Activated CD8-positive, alpha-beta memory T cell treated with anti-CD3 and anti-CD28 coated beads for 48 hours (primary cell): Measurements from ENCODE around the gene ANKRD1.

Source experiments
- DNase-seq, 3 experiments: peaks; one replicate each; pipeline ENCODE4 v3.0.0-alpha.2; 2020; ENCODE audit warnings: low read depth in 2 of 3, low spot score in 2 of 3

The ANKRD1 gene

GRCh38 chr10:90935581-90936275, 14.8 kb upstream of the ANKRD1 start:
- DNase-seq: no peak

DNA sequence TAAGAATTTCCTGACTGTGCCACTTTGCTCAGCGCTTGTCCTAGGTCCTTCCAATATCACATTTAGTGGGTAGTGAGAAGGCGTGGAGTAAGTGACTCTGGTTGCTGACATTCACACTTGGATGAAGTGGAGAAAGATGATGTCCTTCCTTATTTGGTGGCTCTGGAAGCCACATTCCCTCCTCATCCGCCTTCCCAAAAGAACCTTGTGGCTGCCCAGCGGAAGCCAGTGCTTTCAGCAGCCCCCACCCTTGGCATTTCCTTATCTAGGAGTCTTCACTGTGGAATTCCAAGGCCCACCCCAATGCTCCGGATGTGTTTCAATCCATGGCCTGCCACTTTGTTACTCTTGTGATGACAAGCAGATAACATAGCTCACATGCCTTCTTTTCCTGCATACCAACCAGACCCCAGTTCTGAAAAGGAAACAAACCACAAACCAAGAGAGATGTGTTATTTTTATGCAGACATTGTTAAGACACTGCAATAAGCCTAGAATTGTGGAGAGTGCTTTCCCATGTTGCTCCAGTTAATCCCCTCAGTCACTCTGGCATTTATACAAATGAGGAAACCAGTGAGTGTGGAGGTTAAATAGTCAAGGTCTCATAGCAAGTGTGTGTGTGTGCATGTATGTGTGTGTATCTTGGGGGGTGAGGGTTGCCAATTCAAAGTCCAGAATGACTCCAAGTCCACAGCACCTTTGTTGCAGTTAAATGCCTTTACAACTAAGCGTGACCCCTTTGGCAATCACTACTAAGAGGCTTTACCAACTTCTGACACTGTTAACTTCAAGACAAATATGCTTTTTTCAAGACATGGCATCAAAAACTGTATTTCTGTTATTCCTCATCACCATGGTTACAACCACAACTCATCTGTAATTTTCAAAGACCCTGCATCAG, 10.3 kb upstream of the ANKRD1 start:
- DNase-seq: no peak

GRCh38 chr10:90930070-90930837, 9.4 kb upstream of the ANKRD1 start:
- no peak for DNase-seq

- no peak for DNase-seq
Measured at GRCh38 chr10:90929179-90929578, 8.3 kb upstream of the ANKRD1 start.

- no peak for DNase-seq
Measured at GRCh38 chr10:90927293-90927692, 6.4 kb upstream of the ANKRD1 start.

- no peak for DNase-seq
Measured at GRCh38 chr10:90925079-90926029, 4.5 kb upstream of the ANKRD1 start.

DNA sequence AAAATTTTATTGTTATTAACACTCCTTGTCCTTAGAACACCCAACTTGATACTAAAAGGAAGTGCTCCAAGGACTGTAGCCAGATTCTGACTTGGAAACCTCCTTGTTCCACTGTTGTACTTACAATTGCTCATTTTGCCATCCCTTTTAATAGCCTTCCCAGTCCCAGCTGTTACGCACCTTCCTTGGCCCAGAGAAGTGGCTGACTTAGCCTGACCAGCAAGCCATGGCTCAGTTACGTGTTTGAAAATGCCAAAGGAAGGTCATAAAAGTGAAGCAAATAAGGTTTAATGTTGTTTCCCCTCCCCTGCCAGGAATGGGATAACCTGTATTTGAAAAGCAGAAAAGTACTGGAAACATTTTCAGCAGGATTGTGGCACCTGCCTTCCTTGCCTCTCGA, 3.7 kb upstream of the ANKRD1 start:
- no peak for DNase-seq

DNA sequence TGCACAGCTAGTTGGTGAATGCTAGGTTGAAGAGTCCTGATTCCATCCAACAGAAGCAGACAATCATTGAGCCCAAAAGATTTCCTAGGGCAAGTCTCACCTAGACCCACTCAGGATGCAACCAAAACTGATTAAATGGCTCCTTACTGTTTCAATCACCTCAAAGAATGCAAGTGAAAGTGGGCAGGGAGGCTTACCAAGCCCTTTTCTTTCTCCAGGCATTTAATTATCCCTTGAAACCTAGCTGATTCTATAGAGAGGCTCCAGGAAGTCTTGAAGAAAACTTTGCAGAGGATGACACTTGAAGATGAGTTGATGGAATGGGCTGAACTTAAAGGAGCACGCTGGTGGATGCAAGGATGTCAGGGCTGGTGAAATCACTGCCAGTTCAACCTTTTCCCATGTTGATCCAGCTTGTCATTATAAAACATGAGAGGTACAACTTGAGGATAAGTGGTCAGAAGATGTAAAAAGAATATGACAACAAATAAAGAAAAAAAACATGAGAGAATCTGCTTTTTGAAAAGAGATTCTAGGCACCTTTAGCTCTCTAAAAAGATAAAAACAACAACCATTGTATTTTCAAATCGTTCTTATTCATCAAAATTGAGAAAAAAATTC, 2.3 kb upstream of the ANKRD1 start:
- DNase-seq: no peak

GRCh38 chr10:90921906-90922305, 1.0 kb upstream of the ANKRD1 start:
- DNase-seq: no peak

GRCh38 chr10:90919683-90920574, 958 bp downstream of the ANKRD1 start:
- no peak for DNase-seq

- no peak for DNase-seq
Measured at GRCh38 chr10:90917968-90918318, 2.9 kb downstream of the ANKRD1 start.

DNA sequence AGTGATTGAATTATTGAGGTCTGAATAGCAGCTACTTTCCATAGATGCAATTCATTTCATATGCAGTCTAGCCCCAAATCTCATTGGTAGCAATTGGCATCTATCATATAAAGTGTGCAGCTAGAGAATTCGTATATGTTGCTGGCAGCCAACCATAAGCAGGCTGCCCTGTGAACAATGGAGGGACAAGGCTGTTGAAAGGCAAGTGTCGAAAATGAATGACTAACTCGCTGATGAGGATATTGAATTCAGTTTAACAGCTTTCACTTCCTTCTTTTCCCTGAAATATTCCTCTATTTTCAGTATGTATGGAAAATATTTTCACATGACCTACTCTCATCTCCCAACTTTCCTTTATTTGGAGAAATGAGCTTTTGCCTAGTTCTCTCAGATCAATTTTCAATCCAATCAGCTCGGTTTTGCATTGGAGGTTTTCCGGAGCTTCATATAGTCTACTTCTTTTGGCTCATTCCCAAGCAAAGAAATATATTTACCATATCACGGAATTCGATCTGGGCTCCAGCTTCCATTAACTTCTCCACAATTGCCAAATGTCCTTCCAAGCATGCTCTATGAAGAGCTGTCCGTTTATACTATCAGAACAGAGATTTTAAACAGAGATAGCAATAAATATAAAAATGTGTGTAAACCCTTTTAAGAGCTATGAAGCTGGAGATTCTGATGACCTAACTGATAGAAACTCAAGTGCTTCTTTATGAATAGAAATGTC, 3.5 kb downstream of the ANKRD1 start:
- no peak for DNase-seq

DNA sequence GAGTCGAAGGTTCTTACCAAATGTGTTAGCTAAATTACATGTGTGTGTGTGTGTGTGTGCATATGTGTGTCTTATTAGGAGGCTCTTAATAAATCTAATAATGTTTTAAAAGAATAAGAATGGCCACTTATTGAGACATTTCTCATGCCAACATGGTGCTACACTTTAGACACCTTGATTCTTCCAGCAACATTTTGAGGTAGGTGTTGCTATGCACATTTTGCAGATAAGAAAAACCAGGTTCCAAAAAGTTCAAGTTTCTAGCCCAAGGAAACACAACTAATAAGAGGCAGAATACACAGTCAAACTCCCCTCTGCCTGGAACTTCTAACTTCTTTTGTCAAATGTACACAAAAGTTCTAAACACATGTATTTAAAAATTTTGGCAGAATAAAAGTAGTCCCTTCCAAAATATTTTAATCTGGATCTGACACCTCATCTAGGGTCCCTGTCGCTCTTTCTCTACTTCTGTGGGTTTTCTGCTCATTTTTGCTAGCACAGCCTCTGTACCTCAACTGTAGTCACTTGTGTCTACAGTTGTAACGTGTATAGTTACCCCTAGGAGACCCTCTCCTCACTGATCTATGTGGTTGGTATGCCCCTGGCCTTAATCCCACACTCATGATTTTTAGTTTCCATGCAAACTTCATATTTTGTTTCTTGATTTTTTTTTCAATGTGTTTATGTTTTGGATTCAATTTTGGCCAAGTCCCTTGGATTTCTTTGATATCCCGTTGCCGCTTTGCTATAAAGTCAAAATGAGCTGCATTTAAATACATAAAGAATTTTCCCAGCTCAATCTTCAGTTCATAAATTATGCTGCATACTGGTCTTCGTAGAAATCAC, 4.3 kb downstream of the ANKRD1 start:
- DNase-seq: no peak

DNA sequence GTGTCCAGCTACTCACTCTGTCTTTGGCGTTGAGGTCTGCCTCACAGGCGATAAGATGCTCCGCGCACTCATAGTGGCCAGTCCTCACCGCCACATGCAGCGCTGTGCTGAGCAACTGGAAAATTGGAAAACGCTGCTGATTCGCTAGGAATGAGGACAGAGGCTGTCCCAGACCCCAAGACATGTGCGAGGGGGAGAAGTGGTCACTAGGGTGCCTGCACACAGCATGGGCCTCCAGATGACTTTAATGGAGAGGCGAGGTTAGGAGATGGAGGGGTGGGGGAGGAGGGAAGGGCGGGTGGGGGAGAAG, 5.2 kb downstream of the ANKRD1 start:
- DNase-seq: no peak

GRCh38 chr10:90914992-90915765, 5.7 kb downstream of the ANKRD1 start:
- no peak for DNase-seq

DNA sequence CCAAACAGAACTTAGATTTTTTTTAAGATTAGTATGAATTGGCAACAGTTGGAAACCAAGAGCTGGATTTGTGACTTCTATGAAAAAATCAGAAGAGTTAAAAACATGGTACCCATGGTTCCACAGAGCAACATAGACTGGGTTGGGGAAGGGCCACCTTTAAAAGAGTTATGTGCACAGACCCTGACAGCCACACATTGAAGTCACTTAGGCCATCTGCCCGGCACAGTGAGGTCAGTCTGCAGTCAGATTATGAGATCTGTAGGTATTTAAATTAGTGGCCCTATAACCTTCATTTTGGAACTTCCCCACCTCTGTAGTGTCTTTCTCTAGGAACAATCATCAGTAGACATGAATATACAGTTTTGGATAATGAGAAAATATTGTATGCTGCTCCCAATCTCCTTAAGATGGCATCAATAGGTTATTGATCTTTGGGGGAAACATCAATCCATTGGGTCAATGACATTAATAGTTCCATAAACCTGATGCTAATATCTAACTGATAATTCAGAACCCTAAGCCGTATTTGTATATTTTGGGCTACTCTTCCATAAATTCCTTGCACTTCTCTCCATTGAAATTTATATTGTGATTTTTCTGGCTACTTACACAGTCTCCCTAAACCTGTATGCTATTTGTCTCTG, 7.0 kb downstream of the ANKRD1 start:
- DNase-seq: no peak
